Fibroblast of lung (primary cell): ENCODE data around the gene APCS.

Source experiments
- CTCF ChIP-seq, 2 donors: IDR thresholded peaks in 1 of 2; conservative IDR thresholded peaks in 1 of 2; 1 replicate in 1 of 2; 2 replicates in 1 of 2; pipeline ENCODE4 v1.5.1; 2011 to 2012; ENCODE audit warnings: low read length in 2 of 2, control low read depth in 1 of 2, inconsistent platforms in 1 of 2, low read depth in 1 of 2, mild to moderate bottlenecking in 1 of 2
- EZH2 ChIP-seq: IDR thresholded peaks from 2 replicates; pipeline ENCODE4 v1.5.1; 2012; ENCODE audit warnings: low read length, control low read depth, mild to moderate bottlenecking; ENCODE audit errors: missing control alignments

- no peak for TF ChIP-seq EZH2
- TF ChIP-seq CTCF (conservative IDR thresholded peaks at IDR 0.05 in 1 of 2, IDR thresholded peaks at IDR 0.05 in 1 of 2; ENCODE audit: low read depth in 1 of 2, low read length in 2 of 2), result no peak
Observed at GRCh38 chr1:159577446-159577845, 10.2 kb upstream of the APCS start.
